Endothelial cell (in vitro differentiated cells): ENCODE measurements around the gene GNAT2. TPM values are rescaled to one million over a fixed set of nuclear protein-coding genes. Genes with fewer than 3 reads are reported as not detected.
A peak's percentile ranks its signal among the peaks of the same experiment; 100 is the strongest.

ENCODE experiments used
- DNase-seq: peaks from one replicate; pipeline ENCODE4 v3.0.0; 2021; ENCODE audit warnings: low spot score
- H3K27ac Mint-ChIP-seq: one replicate; pipeline ENCODE4 v1.8.0; 2021; ENCODE audit warnings: mixed read lengths, inconsistent platforms; ENCODE audit not compliant: unreplicated experiment
- H3K27me3 Mint-ChIP-seq: one replicate; pipeline ENCODE4 v1.8.0; 2021; ENCODE audit warnings: mild to moderate bottlenecking, moderate library complexity, mixed read lengths, inconsistent platforms; ENCODE audit not compliant: unreplicated experiment
- H3K36me3 Mint-ChIP-seq: one replicate; pipeline ENCODE4 v1.8.0; 2021; ENCODE audit warnings: mild to moderate bottlenecking, low read depth, mixed read lengths, inconsistent platforms; ENCODE audit not compliant: unreplicated experiment
- H3K4me1 Mint-ChIP-seq: one replicate; pipeline ENCODE4 v1.8.0; 2021; ENCODE audit warnings: mild to moderate bottlenecking, mixed read lengths, inconsistent platforms; ENCODE audit not compliant: unreplicated experiment
- H3K4me3 Mint-ChIP-seq: one replicate; pipeline ENCODE4 v1.8.0; 2021; ENCODE audit warnings: mild to moderate bottlenecking, mixed read lengths, inconsistent platforms; ENCODE audit not compliant: unreplicated experiment
- H3K9me3 Mint-ChIP-seq: one replicate; pipeline ENCODE4 v1.8.0; 2021; ENCODE audit warnings: mixed read lengths, inconsistent platforms; ENCODE audit not compliant: unreplicated experiment
- CTCF ChIP-seq: fragments of 200-600 bp; sonication (generic); IDR thresholded peaks from one replicate; pipeline ENCODE4 v1.5.0; 2021; ENCODE audit warnings: antibody characterized with exemption; ENCODE audit not compliant: unreplicated experiment
- total RNA-seq: library from RNA; stranded (reverse); fragmentation: NEBNext Ultra II Directional; extraction: Animal tissue kit (Norgen Biotek cat#: 25700); gene quantifications from one replicate; pipeline ENCODE4 v1.2.1, GENCODE V29; 2021; ENCODE audit not compliant: unreplicated experiment

Gene GNAT2
- total RNA-seq, 1 donor from 2014 or later: 0.26 TPM

GRCh38 chr1:109630898-109631512 is 11.6 kb upstream of the GNAT2 start:
- Mint-ChIP-seq H3K9me3 (no peaks in the 10 kb centered on the region), H3K36me3 (peaks cover 26% of the 10 kb centered on the region), H3K4me1 (no peaks in the 10 kb centered on the region), H3K27ac (no peak overlapping the region), H3K4me3 (no peak overlapping the region), H3K27me3 (peaks cover 16% of the 10 kb centered on the region)
- no peak for DNase-seq
- no peak for TF ChIP-seq CTCF

GRCh38 chr1:109630081-109630897 is 10.9 kb upstream of the GNAT2 start:
- H3K27ac Mint-ChIP-seq: peak overlapping the region; percentile 82
- peaks cover 21% of the 10 kb centered on the region for H3K27me3 Mint-ChIP-seq

GRCh38 chr1:109629372-109630030 is 10.1 kb upstream of the GNAT2 start:
- Mint-ChIP-seq H3K27me3 (peaks cover 23% of the 10 kb centered on the region), H3K4me1 (peaks cover 3% of the 10 kb centered on the region), H3K9me3 (no peaks in the 10 kb centered on the region), H3K36me3 (peaks cover 26% of the 10 kb centered on the region), H3K4me3 (peak overlapping the region; percentile 60), H3K27ac (no peak overlapping the region)
- no peak for TF ChIP-seq CTCF
- no peak for DNase-seq

More at GRCh38 chr1:109630081-109630897, 10.9 kb upstream of the GNAT2 start:
- no peak overlapping the region for H3K4me3 Mint-ChIP-seq
- peaks cover 3% of the 10 kb centered on the region for H3K4me1 Mint-ChIP-seq
- DNase-seq: peak; percentile 40
- peaks cover 26% of the 10 kb centered on the region for H3K36me3 Mint-ChIP-seq
- H3K9me3 Mint-ChIP-seq: no peaks in the 10 kb centered on the region
- TF ChIP-seq CTCF: peak; percentile 63

- Mint-ChIP-seq H3K36me3 (peaks cover 26% of the 10 kb centered on the region), H3K27ac (no peak overlapping the region), H3K27me3 (peaks cover 23% of the 10 kb centered on the region), H3K4me3 (peak overlapping the region; percentile 11), H3K4me1 (peaks cover 3% of the 10 kb centered on the region), H3K9me3 (no peaks in the 10 kb centered on the region)
- TF ChIP-seq CTCF: no peak
- no peak for DNase-seq
Observed at GRCh38 chr1:109628540-109629321, 9.3 kb upstream of the GNAT2 start.
